Measurements from ENCODE around the gene ROPN1L.
"Not testable (repeated sequence)": the region's sequence is repeated elsewhere in the genome, so short reads cannot be mapped to it uniquely, and the experiment has no call there.

ROPN1L gene

GRCh38 chr5:10494497-10494896 is 52.8 kb downstream of the ROPN1L start:
- not testable (repeated sequence) for H3K18ac ChIP-seq (ENCODE audit: low read length); H3K36me3 ChIP-seq (ENCODE audit: control insufficient read depth in 1 of 2, insufficient read depth in 2 of 2, low read length in 2 of 2); H3K9ac ChIP-seq (ENCODE audit: low read length); H4K91ac ChIP-seq (ENCODE audit: low read depth, low read length); H3K4me2 ChIP-seq (ENCODE audit: low read length); H2BK12ac ChIP-seq (ENCODE audit: low read length); H3K14ac ChIP-seq (ENCODE audit: low read length); H2AK5ac ChIP-seq (ENCODE audit: low read length); H3K4me3 ChIP-seq (ENCODE audit: low read depth, low read length); H3K79me2 ChIP-seq (ENCODE audit: control insufficient read depth, insufficient read depth, low read length, poor library complexity); H3K27me3 ChIP-seq (ENCODE audit: insufficient read depth, low read length); H3K79me1 ChIP-seq (ENCODE audit: low read length); DNase-seq; H2BK120ac ChIP-seq (ENCODE audit: insufficient read depth, low read length, poor library complexity); H3K23ac ChIP-seq (ENCODE audit: low read length); H2BK5ac ChIP-seq (ENCODE audit: low read depth, low read length, poor library complexity); H4K12ac ChIP-seq (ENCODE audit: low read depth, low read length); H2AFZ ChIP-seq (ENCODE audit: insufficient read depth, low read length, poor library complexity); H4K8ac ChIP-seq (ENCODE audit: low read depth, low read length); H3K27ac ChIP-seq (ENCODE audit: low read depth, low read length); H3K4ac ChIP-seq (ENCODE audit: low read depth, low read length); H3K4me1 ChIP-seq (ENCODE audit: control insufficient read depth in 1 of 2, insufficient read depth in 2 of 2, low read length in 2 of 2)
- peaks cover 11% of the 10 kb centered on the region for H3K9me3 ChIP-seq (ENCODE audit: insufficient read depth, low read depth, low read length)
- whole genome bisulfite sequencing (ENCODE audit: extremely low coverage, insufficient coverage, insufficient read length), result no CpG with 5 or more reads among the region's 6 CpGs

- DNase-seq, result no peak
- H3K9ac ChIP-seq (ENCODE audit: low read length), result no peak overlapping the region
- no peak overlapping the region for H3K4ac ChIP-seq (ENCODE audit: low read depth, low read length)
- H3K79me1 ChIP-seq (ENCODE audit: low read length), result peaks cover 1% of the 10 kb centered on the region
- H2BK120ac ChIP-seq (ENCODE audit: insufficient read depth, low read length, poor library complexity), result no peak overlapping the region
- H3K27me3 ChIP-seq (ENCODE audit: insufficient read depth, low read length), result no peaks in the 10 kb centered on the region
- no peak overlapping the region for H3K4me3 ChIP-seq (ENCODE audit: low read depth, low read length)
- WGBS (ENCODE audit: extremely low coverage, insufficient coverage, insufficient read length), result no CpG with 5 or more reads among the region's 5 CpGs
- no peak overlapping the region for H2BK5ac ChIP-seq (ENCODE audit: low read depth, low read length, poor library complexity)
- H3K4me2 ChIP-seq (ENCODE audit: low read length), result no peak overlapping the region
- H3K27ac ChIP-seq (ENCODE audit: low read depth, low read length), result no peak overlapping the region
- no peaks in the 10 kb centered on the region for H3K79me2 ChIP-seq (ENCODE audit: control insufficient read depth, insufficient read depth, low read length, poor library complexity)
- no peak overlapping the region for H3K18ac ChIP-seq (ENCODE audit: low read length)
- no peak overlapping the region for H4K8ac ChIP-seq (ENCODE audit: low read depth, low read length)
- no peak overlapping the region for H2AFZ ChIP-seq (ENCODE audit: insufficient read depth, low read length, poor library complexity)
- no peak overlapping the region for H2BK12ac ChIP-seq (ENCODE audit: low read length)
- no peaks in the 10 kb centered on the region for H3K36me3 ChIP-seq (ENCODE audit: control insufficient read depth in 1 of 2, insufficient read depth in 2 of 2, low read length in 2 of 2)
- no peak overlapping the region for H3K14ac ChIP-seq (ENCODE audit: low read length)
- no peak overlapping the region for H2AK5ac ChIP-seq (ENCODE audit: low read length)
- no peak overlapping the region for H3K23ac ChIP-seq (ENCODE audit: low read length)
- H4K91ac ChIP-seq (ENCODE audit: low read depth, low read length), result no peak overlapping the region
- no peaks in the 10 kb centered on the region for H3K4me1 ChIP-seq (ENCODE audit: control insufficient read depth in 1 of 2, insufficient read depth in 2 of 2, low read length in 2 of 2)
- no peak overlapping the region for H4K12ac ChIP-seq (ENCODE audit: low read depth, low read length)
- H3K9me3 ChIP-seq (ENCODE audit: insufficient read depth, low read depth, low read length), result peaks cover 11% of the 10 kb centered on the region
Observed at GRCh38 chr5:10497554-10497953, 55.9 kb downstream of the ROPN1L start.

- Histone ChIP-seq H4K12ac (ENCODE audit: low read depth, low read length) (no peak overlapping the region), H3K4me1 (ENCODE audit: control insufficient read depth in 1 of 2, insufficient read depth in 2 of 2, low read length in 2 of 2) (no peaks in the 10 kb centered on the region), H2BK5ac (ENCODE audit: low read depth, low read length, poor library complexity) (no peak overlapping the region), H4K8ac (ENCODE audit: low read depth, low read length) (no peak overlapping the region), H3K9me3 (ENCODE audit: insufficient read depth, low read depth, low read length) (peaks cover 5% of the 10 kb centered on the region), H2BK12ac (ENCODE audit: low read length) (no peak overlapping the region), H3K4ac (ENCODE audit: low read depth, low read length) (no peak overlapping the region), H4K91ac (ENCODE audit: low read depth, low read length) (no peak overlapping the region), H3K14ac (ENCODE audit: low read length) (no peak overlapping the region), H3K27ac (ENCODE audit: low read depth, low read length) (no peak overlapping the region), H2AK5ac (ENCODE audit: low read length) (no peak overlapping the region), H2BK120ac (ENCODE audit: insufficient read depth, low read length, poor library complexity) (no peak overlapping the region), H3K23ac (ENCODE audit: low read length) (no peak overlapping the region), H2AFZ (ENCODE audit: insufficient read depth, low read length, poor library complexity) (no peak overlapping the region), H3K36me3 (ENCODE audit: control insufficient read depth in 1 of 2, insufficient read depth in 2 of 2, low read length in 2 of 2) (no peaks in the 10 kb centered on the region), H3K79me1 (ENCODE audit: low read length) (peaks cover 1% of the 10 kb centered on the region), H3K4me3 (ENCODE audit: low read depth, low read length) (no peak overlapping the region), H3K18ac (ENCODE audit: low read length) (no peak overlapping the region), H3K4me2 (ENCODE audit: low read length) (no peak overlapping the region), H3K27me3 (ENCODE audit: insufficient read depth, low read length) (no peaks in the 10 kb centered on the region), H3K79me2 (ENCODE audit: control insufficient read depth, insufficient read depth, low read length, poor library complexity) (no peaks in the 10 kb centered on the region), H3K9ac (ENCODE audit: low read length) (no peak overlapping the region)
- DNase-seq, result no peak
- no CpG with 5 or more reads among the region's 6 CpGs for WGBS (ENCODE audit: extremely low coverage, insufficient coverage, insufficient read length)
Observed at GRCh38 chr5:10498350-10498749, 56.7 kb downstream of the ROPN1L start.

- H3K9ac ChIP-seq (ENCODE audit: low read length), result no peak overlapping the region
- H3K9me3 ChIP-seq (ENCODE audit: insufficient read depth, low read depth, low read length), result peaks cover 2% of the 10 kb centered on the region
- no peak overlapping the region for H3K14ac ChIP-seq (ENCODE audit: low read length)
- no peak overlapping the region for H4K8ac ChIP-seq (ENCODE audit: low read depth, low read length)
- no peak overlapping the region for H3K18ac ChIP-seq (ENCODE audit: low read length)
- no peak for DNase-seq
- H3K23ac ChIP-seq (ENCODE audit: low read length), result no peak overlapping the region
- no peak overlapping the region for H3K4ac ChIP-seq (ENCODE audit: low read depth, low read length)
- no CpG with 5 or more reads among the region's 9 CpGs for WGBS (ENCODE audit: extremely low coverage, insufficient coverage, insufficient read length)
- no peaks in the 10 kb centered on the region for H3K27me3 ChIP-seq (ENCODE audit: insufficient read depth, low read length)
- H3K79me2 ChIP-seq (ENCODE audit: control insufficient read depth, insufficient read depth, low read length, poor library complexity), result no peaks in the 10 kb centered on the region
- H4K12ac ChIP-seq (ENCODE audit: low read depth, low read length), result no peak overlapping the region
- H3K4me3 ChIP-seq (ENCODE audit: low read depth, low read length), result no peak overlapping the region
- H2AK5ac ChIP-seq (ENCODE audit: low read length), result peak overlapping the region; percentile 9
- no peak overlapping the region for H3K27ac ChIP-seq (ENCODE audit: low read depth, low read length)
- H2BK120ac ChIP-seq (ENCODE audit: insufficient read depth, low read length, poor library complexity), result no peak overlapping the region
- H2BK5ac ChIP-seq (ENCODE audit: low read depth, low read length, poor library complexity), result no peak overlapping the region
- H3K79me1 ChIP-seq (ENCODE audit: low read length), result peaks cover 1% of the 10 kb centered on the region
- peaks cover 0 to 2% of the 10 kb centered on the region in 2 experiments for H3K4me1 ChIP-seq (ENCODE audit: control insufficient read depth in 1 of 2, insufficient read depth in 2 of 2, low read length in 2 of 2)
- no peaks in the 10 kb centered on the region for H3K36me3 ChIP-seq (ENCODE audit: control insufficient read depth in 1 of 2, insufficient read depth in 2 of 2, low read length in 2 of 2)
- no peak overlapping the region for H4K91ac ChIP-seq (ENCODE audit: low read depth, low read length)
- H2AFZ ChIP-seq (ENCODE audit: insufficient read depth, low read length, poor library complexity), result no peak overlapping the region
- no peak overlapping the region for H2BK12ac ChIP-seq (ENCODE audit: low read length)
- no peak overlapping the region for H3K4me2 ChIP-seq (ENCODE audit: low read length)
Observed at GRCh38 chr5:10499066-10499465, 57.4 kb downstream of the ROPN1L start.
